NCI-H2107 treated with DMSO at 0.1 percent for 48 hours (cell line): ENCODE measurements around the gene MARCHF7.
"Not testable (repeated sequence)": the region's sequence is repeated elsewhere in the genome, so short reads cannot be mapped to it uniquely, and the experiment has no call there.

Experiments
- DNase-seq: peaks from one replicate; lab custom pipeline; 2025; ENCODE audit not compliant: unreplicated experiment; lab: John Stamatoyannopoulos, UW

Gene MARCHF7

DNA sequence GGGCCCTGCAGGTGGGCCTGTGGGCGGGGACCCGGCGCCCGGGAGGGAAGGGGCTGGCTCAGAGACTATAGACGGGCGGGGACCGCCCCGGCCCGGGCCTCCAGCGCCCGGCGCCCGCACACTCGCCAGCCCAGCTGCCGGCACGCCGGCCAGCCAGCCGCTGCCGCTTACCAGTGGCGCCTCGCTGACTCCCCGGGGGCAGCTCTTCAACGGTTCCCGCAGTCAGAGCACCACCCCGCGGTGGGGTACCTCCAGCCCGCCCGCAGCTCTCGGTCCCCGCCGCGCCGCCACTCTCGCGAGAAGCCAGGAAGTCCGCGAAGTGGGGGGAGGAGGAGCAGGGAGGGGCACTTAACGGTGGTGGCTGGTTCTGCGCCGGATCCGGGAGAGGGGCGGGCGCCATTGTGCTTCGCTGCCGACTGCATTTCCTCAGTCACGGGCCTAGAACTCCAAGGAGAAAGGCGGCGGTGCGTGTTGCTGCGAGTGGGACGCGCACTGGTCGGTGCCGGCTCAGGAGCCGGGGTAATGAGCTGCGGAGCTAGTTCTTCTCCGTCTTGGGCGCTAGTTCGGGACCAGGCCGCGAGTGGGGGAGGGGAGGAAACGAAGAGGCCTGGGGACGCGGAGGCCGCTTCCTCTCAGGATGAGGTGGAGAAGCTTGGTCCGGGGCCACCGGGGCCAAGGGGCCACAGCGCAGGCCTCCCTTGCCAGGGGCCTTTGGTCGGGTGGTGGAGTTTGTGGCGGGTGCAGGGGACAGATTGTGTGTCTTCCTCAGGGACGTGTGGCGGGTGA, at the start of gene MARCHF7:
TSS of gene MARCHF7 (plus strand) at position 364 of the 786 bp plus-strand sequence. CDS start 16,517 bp downstream, outside the sequence.
- peak; percentile 84 for DNase-seq

- DNase-seq, result not testable (repeated sequence)
Measured at GRCh38 chr2:159667423-159667822, 44.9 kb upstream of the MARCHF7 start.

- no peak for DNase-seq
Measured at GRCh38 chr2:159671047-159671446, 41.3 kb upstream of the MARCHF7 start.

- DNase-seq, result no peak
Measured at GRCh38 chr2:159677654-159678053, 34.7 kb upstream of the MARCHF7 start.

DNA sequence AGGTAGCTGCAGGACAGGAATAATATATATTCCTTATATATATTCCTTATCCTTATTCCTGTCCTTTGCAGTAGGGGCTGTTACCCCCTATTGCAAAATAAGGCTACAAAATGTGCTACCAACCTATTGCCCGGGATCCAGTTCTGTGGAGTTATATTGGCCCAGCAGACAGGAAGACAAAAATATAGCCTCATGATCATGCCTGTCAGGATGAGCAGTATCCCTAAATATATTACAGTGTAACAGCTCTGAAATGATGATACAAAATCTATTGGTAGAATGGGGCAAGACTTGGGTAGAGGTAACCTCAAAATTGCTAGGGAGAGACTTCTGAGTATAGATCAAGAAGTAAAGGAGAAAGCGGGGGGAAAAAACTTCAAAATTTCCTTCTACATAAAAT, 31.6 kb upstream of the MARCHF7 start:
- no peak for DNase-seq

DNA sequence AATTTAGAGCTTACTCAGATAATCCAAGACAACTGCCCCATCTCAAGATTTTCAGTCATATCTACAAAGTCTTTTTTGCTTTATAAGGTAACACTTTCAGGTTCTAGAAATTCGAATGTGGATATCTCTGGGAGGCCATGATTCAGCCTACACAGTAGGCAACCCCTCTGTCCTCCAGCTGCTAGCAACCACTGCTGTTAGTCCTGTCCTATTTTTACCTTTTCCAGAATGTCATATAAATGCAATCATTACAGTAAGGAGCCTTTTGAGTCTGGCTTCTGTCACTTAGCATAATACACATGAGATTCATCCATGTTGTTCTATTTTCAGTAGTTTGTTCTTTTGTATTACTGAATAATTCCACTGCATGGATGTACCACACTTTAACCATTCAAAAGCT, 28.5 kb upstream of the MARCHF7 start:
- DNase-seq, result no peak

GRCh38 chr2:159684796-159685195, 27.5 kb upstream of the MARCHF7 start:
- DNase-seq, result no peak

GRCh38 chr2:159694500-159695040, 17.7 kb upstream of the MARCHF7 start:
- no peak for DNase-seq

GRCh38 chr2:159695795-159696448, 16.4 kb upstream of the MARCHF7 start:
- DNase-seq, result no peak

GRCh38 chr2:159703491-159703890, 8.8 kb upstream of the MARCHF7 start:
- no peak for DNase-seq

DNA sequence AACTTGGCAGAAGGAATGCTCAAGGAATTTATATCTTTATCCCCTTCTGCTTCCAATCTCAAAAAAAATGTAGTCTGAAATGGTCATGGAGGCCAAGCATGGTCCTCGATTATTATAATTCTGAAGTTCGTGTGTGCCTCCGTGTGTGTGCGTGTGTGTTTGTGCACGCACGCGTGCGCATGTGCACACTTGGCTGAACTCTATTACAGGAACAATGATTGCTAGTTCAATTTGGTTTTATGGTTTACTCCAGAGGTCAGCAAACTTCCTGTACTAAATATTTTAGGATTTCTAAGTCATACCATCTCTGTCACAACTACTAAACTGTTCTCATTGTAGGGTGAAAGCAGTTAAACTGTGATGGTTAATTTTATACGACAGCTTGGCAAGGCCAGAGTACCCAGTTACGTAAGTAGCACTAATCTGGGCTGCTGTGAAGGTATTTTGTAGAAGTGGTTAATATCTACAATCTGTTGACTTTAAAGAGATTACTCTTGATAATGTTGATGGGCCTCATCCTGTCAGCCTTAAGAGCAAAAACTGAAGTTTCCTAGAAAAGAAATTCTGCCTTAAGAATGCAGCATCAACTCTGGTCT, 5.8 kb upstream of the MARCHF7 start:
- no peak for DNase-seq

DNA sequence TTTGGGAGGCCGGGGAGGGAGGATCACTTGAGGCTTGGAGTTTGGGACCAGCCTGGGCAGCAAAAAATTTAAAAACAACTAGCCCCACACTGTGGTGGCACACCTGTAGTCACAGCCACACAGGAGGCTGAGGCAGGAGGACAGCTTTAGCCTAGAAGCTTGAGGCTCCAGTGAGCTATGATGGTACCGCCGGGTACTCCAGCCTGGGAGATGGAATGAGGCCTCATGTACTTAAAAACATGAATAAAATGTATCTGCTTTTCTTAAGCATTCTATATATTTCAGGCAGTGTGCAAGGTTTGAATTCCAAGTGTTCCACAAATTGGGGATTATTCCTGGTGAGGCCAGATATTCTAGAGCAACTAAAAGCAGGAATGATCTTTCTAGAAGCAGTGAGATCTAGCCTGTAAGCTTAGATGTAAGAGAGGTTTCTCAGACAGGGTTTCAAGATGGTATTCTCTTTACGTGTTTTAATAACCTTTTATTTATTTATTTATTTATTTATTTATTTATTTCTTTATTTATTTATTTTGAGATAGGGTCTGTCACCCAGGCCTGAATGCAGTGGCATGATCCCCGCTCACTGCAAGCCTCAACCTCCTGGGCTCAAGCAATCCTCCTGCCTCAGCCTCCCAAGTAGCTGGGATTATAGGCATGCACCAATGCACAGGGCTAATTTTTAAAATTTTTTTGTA, 4.1 kb upstream of the MARCHF7 start:
- DNase-seq, result no peak

GRCh38 chr2:159710601-159711180, 1.6 kb upstream of the MARCHF7 start:
- no peak for DNase-seq

DNA sequence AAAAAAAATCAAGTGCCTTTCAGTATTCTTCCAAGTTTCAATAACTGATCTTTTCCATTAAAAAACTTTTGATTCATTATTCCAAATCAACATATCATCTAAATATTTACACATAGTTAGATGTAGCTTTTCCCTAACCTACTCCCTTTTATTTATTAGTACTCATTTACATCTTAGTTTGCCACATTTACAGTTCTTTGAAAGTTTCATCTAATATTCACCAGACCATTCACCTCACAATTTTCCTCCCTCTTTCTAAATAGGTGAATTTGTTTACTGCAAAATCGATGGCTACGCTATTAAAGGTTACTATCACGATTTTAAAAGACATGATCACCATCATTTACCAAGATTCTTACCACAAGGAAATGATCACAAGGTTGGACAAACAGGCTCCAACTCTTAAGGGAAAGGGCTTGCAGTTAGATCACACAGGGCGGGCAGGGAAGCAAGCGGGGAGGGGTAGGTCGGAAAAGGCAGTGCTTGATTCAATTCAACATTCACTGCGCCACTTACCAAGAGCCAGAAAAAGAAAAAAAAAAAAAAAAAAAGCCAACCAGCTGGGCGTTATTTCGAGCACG, 654 bp upstream of the MARCHF7 start:
- DNase-seq, result peak; percentile 69

DNA sequence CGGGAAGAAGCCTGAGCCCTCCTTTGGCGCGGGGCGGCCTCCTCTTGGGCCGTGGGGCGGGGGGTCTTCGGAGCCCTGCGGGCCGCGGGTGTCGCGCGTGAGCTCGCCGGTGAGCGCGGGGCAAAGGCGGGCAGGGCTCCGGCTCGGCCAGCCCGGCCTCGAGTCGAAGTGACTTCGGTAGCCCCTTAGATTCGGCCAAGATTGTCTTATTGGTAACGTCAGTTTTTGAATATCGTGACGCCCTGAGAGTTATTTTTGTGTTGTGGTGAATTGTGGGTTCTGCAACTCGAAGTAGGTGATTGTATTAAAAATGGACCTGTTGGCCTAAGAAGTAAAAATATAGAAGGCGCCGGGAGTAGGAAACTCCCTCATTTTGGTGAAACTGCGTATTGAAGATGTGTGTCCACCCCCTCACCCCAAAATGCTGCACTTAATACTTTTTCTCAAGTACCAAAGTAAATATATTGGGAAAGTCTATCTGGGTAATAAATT, 669 bp downstream of the MARCHF7 start:
- DNase-seq, result no peak

GRCh38 chr2:159713631-159714246, 1.4 kb downstream of the MARCHF7 start:
- peak; percentile 54 for DNase-seq

DNA sequence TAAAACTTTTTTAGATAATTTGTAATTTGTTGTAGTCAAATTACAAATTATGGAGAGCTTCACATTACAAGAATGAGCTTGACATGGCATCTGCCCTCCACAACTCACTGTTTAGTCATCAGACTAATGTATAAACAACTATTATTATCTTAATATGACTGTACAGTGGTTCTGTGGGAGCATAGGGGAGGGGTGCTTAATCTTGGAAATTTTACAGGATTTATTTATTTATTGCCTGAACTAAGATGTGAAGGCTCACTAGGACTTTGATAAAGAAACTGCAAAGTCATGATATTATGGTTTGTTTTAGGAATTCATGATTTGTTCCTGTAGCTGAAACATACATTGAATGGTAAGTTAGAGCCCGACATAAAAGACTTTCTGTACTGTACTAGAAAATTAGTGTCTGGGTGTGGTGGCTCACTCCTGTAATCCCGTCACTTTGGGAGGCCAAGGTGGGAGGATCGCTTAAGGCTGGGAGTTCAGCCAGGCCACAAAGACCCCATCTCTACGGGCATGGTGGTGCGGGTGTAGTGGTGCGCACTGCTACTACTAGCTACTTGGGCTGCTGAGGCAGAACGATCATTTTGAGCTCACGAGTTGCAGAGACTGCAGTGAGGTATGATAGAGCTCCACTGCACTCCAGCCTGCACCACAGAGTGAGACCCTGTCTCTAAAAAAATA, 2.1 kb downstream of the MARCHF7 start:
- DNase-seq, result no peak

DNA sequence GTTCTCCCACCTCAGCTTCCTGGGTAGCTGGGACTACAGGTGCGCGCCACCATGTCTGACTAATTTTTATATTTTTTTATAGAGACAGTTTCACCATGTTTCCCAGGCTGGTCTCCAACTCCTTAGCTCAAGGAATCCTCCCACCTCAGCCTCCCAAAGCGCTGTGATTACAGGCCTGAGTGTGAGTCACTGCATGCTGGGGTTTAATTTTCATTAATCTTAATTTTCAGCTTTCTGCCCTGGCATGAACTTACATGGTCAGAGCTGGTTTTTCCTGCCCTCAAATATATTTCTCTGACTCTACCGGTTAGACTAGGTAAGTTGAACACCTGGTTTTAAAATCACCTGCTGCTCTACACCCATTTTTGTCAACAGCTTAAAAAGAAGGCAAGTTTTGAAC, 3.1 kb downstream of the MARCHF7 start:
- no peak for DNase-seq

DNA sequence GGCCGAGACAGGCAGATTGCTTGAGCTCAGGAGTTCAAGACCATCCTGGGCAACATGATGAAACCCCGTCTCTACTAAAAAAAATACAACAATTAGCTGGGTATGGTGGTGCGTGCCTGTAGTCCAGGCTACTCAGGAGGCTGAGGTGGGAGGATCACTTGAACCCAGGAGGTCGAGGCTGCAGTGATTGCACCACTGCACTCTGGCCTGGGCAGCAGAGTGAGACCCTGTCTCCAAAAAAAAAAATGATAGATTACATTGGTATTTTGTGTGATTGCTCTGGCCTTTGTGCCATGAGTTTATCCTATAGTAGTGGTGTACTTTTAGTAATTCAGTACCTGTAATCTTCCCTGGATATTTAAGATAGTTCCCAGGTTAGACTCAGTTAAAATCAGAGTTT, 4.1 kb downstream of the MARCHF7 start:
- not testable (repeated sequence) for DNase-seq
